ENCODE data around the gene IDI1.
A peak's percentile ranks its signal among the peaks of the same experiment; 100 is the strongest.
"Not testable (repeated sequence)": the region's sequence is repeated elsewhere in the genome, so short reads cannot be mapped to it uniquely, and the experiment has no call there.

Gene IDI1

GRCh38 chr10:1048732-1049424, at the start of gene IDI1:
IDI1 (minus strand) TSS chr10:1049119; CDS start chr10:1049003, 116 bp downstream.
- DNase-seq, result peak; percentile 95

- no peak for DNase-seq
Observed at GRCh38 chr10:1097436-1097835, 48.5 kb upstream of the IDI1 start.

- no peak for DNase-seq
Observed at GRCh38 chr10:1096287-1096889, 47.5 kb upstream of the IDI1 start.

- DNase-seq, result no peak
Observed at GRCh38 chr10:1095498-1095897, 46.6 kb upstream of the IDI1 start.

- peak; percentile 57 for DNase-seq
Observed at GRCh38 chr10:1094112-1095057, 45.5 kb upstream of the IDI1 start.

- no peak for DNase-seq
Observed at GRCh38 chr10:1093696-1094095, 44.8 kb upstream of the IDI1 start.

GRCh38 chr10:1090696-1091095, 41.8 kb upstream of the IDI1 start:
- no peak for DNase-seq

- DNase-seq, result no peak
Observed at GRCh38 chr10:1089017-1089689, 40.2 kb upstream of the IDI1 start.

GRCh38 chr10:1086787-1087186, 37.9 kb upstream of the IDI1 start:
- DNase-seq, result no peak

GRCh38 chr10:1085258-1085657, 36.3 kb upstream of the IDI1 start:
- no peak for DNase-seq

- no peak for DNase-seq
Observed at GRCh38 chr10:1084011-1084950, 35.4 kb upstream of the IDI1 start.

GRCh38 chr10:1083581-1083980, 34.7 kb upstream of the IDI1 start:
- DNase-seq, result no peak

- no peak for DNase-seq
Observed at GRCh38 chr10:1078668-1079067, 29.7 kb upstream of the IDI1 start.

- DNase-seq, result no peak
Observed at GRCh38 chr10:1074748-1075308, 25.9 kb upstream of the IDI1 start.

GRCh38 chr10:1074052-1074747, 25.3 kb upstream of the IDI1 start:
- no peak for DNase-seq

GRCh38 chr10:1070919-1071318, 22.0 kb upstream of the IDI1 start:
- no peak for DNase-seq

GRCh38 chr10:1068380-1069361, 19.8 kb upstream of the IDI1 start:
- DNase-seq, result no peak

- DNase-seq, result not testable (repeated sequence)
Observed at GRCh38 chr10:1066734-1067133, 17.8 kb upstream of the IDI1 start.

- no peak for DNase-seq
Observed at GRCh38 chr10:1064964-1065247, 16.0 kb upstream of the IDI1 start.
